Measurements from ENCODE around the gene C2CD4A.

GRCh38 chr15:62108411-62108810 lies 41.6 kb downstream of the C2CD4A start:
- TF ChIP-seq CTCF (IDR thresholded peaks at IDR 0.05 in 2 of 3, conservative IDR thresholded peaks at IDR 0.05 in 1 of 3; ENCODE audit: insufficient read depth in 2 of 3, low read depth in 1 of 3, low read length in 3 of 3) (no peak), POLR2A (conservative IDR thresholded peaks at IDR 0.05) (no peak), ZNF263 (CRISPR knock-in tag; IDR thresholded peaks at IDR 0.05; ENCODE audit: borderline replicate concordance) (no peak), NKRF (IDR thresholded peaks at IDR 0.05; ENCODE audit: borderline replicate concordance) (no peak), MTA2 (IDR thresholded peaks at IDR 0.05; ENCODE audit: low read depth) (no peak), CTCFL (IDR thresholded peaks at IDR 0.05; ENCODE audit: borderline replicate concordance, insufficient read depth, low read depth, low read length, poor library complexity, severe bottlenecking) (no peak), NFIC (IDR thresholded peaks at IDR 0.05) (no peak), ADNP (tag; IDR thresholded peaks at IDR 0.05) (no peak), JUND (IDR thresholded peaks at IDR 0.05; ENCODE audit: borderline replicate concordance, low read depth, low read length) (no peak), JUND (tag; IDR thresholded peaks at IDR 0.05; ENCODE audit: borderline replicate concordance, low read depth, low read length) (no peak), MYNN (IDR thresholded peaks at IDR 0.05) (no peak), MYNN (CRISPR knock-in tag; IDR thresholded peaks at IDR 0.05) (no peak)

Measured in K562 (cell line).